Natural killer cell (primary cell): ENCODE measurements around the gene SIN3A. TPM values are rescaled to one million over a fixed set of nuclear protein-coding genes. Genes with fewer than 3 reads are reported as not detected.

ENCODE experiments used
- ATAC-seq, 3 donors: fragments of 150-1000 bp in 2 of 3; fragments of 200-7000 bp in 1 of 3; cut with Tn5 transposase; 1 replicate in 1 of 3; 2 replicates in 2 of 3; pipeline ENCODE4 v1.10.0; 2021; ENCODE audit warnings: mild to moderate bottlenecking in 2 of 3, moderate library complexity in 2 of 3
- DNase-seq, 2 donors: peaks; one replicate each; pipeline versions ENCODE4 v3.0.0 to v3.0.0-alpha.2; 2013 to 2021; ENCODE audit warnings: mixed read lengths in 1 of 2
- H3K27ac ChIP-seq: one replicate; pipeline ENCODE4 v1.5.1; 2013; ENCODE audit warnings: mild to moderate bottlenecking, low read length
- H3K27me3 ChIP-seq: one replicate; pipeline ENCODE4 v1.6.1; 2013; ENCODE audit warnings: low read length; ENCODE audit not compliant: control insufficient read depth, insufficient read depth
- H3K36me3 ChIP-seq: one replicate; pipeline ENCODE4 v1.6.1; 2013; ENCODE audit warnings: low read length; ENCODE audit not compliant: control insufficient read depth, insufficient read depth
- H3K4me1 ChIP-seq: one replicate; pipeline ENCODE4 v1.6.1; 2013; ENCODE audit warnings: low read length; ENCODE audit not compliant: control insufficient read depth, insufficient read depth
- H3K4me3 ChIP-seq: one replicate; pipeline ENCODE4 v1.5.1; 2013; ENCODE audit warnings: low read length
- H3K9me3 ChIP-seq: one replicate; pipeline ENCODE4 v1.6.1; 2013; ENCODE audit warnings: low read length; ENCODE audit not compliant: control insufficient read depth, insufficient read depth
- H3K27ac Mint-ChIP-seq, 2 donors: one replicate each; pipeline ENCODE4 v1.8.0; 2022; ENCODE audit warnings: mild to moderate bottlenecking in 2 of 2, mixed read lengths in 2 of 2, moderate library complexity in 1 of 2
- H3K27me3 Mint-ChIP-seq, 2 donors: one replicate each; pipeline ENCODE4 v1.8.0; 2022; ENCODE audit warnings: low read depth in 2 of 2, mixed read lengths in 2 of 2
- H3K36me3 Mint-ChIP-seq: one replicate; pipeline ENCODE4 v1.8.0; 2022; ENCODE audit warnings: mixed read lengths
- H3K4me1 Mint-ChIP-seq, 2 donors: one replicate each; pipeline ENCODE4 v1.8.0; 2022; ENCODE audit warnings: mixed read lengths in 2 of 2
- H3K4me3 Mint-ChIP-seq: one replicate; pipeline ENCODE4 v1.8.0; 2022; ENCODE audit warnings: mild to moderate bottlenecking, moderate library complexity, mixed read lengths
- H3K9me3 Mint-ChIP-seq, 2 donors: one replicate each; pipeline ENCODE4 v1.8.0; 2022; ENCODE audit warnings: mixed read lengths in 2 of 2
- WGBS: methylation state at CpG from one replicate; pipeline ENCODE4 v1.1.7; 2013; ENCODE audit warnings: missing lambda C conversion rate; ENCODE audit not compliant: insufficient coverage; 5-methylcytosine and 5-hydroxymethylcytosine counted together
- intact Hi-C: fragments of 100-400 bp; cut with micrococcal nuclease; formaldehyde crosslinking; loops from one replicate; pipeline ENCODE4 v1.14.2; 2022
- total RNA-seq, 4 donors: library from RNA; stranded (reverse); fragments of 120-200 nt in 1 of 4; gene quantifications; one replicate each; pipeline versions ENCODE4 v1.2.3 to v1.2.4, GENCODE V29; 2013 to 2022
- TF ChIP-seq, protein P1 (sequence below): fragments of 200-600 bp; IDR thresholded peaks from one replicate; pipeline ENCODE4 v1.8.0; 2022; ENCODE audit warnings: antibody characterized with exemption

The SIN3A gene
- total RNA-seq, 3 donors from 2014 or later (not counting 1 experiment from before 2014, with no cell fraction given), result 135 to 175 (median 137) TPM

DNA sequence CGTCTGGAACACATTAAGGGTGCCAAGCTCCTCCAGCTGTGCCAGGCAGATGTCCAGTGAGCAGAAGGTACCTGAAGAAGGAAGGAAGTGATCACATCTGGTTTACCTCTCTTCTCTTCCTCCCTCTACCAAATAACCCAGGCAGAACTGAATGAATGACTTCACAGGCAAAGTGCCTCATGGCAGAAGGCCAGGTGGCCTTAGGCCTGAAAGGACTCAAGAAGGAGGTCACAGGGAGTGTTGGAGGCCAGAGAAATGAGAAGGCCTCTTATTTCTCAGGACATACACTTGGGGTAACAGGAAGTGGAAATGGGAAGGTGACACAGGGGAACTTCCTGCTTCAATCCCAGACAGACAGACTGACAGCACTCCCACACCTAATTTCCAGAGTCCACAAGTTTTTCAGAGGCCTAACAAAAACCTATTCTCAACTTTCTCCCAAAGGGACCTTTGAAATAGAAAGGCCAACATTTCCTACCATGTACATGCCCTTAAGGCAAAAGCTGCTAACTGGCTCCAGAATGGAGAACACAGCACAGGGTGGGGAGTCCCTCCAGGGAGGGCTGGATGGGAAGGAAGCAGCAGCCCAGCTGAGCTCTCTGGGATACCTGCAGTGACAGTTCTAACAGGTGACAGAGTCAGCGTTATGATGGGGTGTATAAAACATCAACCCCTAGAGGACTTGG lies 17.6 kb upstream of the SIN3A start:
- no peak overlapping the region for H3K4me3 Mint-ChIP-seq
- WGBS, result 100% methylated on average over 2 of the region's 2 CpGs
- H3K27ac Mint-ChIP-seq, result no peak overlapping the region
- TF ChIP-seq, protein P1, sequence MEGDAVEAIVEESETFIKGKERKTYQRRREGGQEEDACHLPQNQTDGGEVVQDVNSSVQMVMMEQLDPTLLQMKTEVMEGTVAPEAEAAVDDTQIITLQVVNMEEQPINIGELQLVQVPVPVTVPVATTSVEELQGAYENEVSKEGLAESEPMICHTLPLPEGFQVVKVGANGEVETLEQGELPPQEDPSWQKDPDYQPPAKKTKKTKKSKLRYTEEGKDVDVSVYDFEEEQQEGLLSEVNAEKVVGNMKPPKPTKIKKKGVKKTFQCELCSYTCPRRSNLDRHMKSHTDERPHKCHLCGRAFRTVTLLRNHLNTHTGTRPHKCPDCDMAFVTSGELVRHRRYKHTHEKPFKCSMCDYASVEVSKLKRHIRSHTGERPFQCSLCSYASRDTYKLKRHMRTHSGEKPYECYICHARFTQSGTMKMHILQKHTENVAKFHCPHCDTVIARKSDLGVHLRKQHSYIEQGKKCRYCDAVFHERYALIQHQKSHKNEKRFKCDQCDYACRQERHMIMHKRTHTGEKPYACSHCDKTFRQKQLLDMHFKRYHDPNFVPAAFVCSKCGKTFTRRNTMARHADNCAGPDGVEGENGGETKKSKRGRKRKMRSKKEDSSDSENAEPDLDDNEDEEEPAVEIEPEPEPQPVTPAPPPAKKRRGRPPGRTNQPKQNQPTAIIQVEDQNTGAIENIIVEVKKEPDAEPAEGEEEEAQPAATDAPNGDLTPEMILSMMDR, result no peak
- intact Hi-C loops, result no loop called here
- no peaks in the 10 kb centered on the region for H3K9me3 Mint-ChIP-seq
- H3K27me3 Mint-ChIP-seq, result no peaks in the 10 kb centered on the region
- no peak overlapping the region for H3K4me3 ChIP-seq
- H3K4me1 Mint-ChIP-seq, result peaks cover 8 to 17% of the 10 kb centered on the region in 2 donors
- DNase-seq (no peak), ATAC-seq (no peak)
- H3K9me3 ChIP-seq, result no peaks in the 10 kb centered on the region
- no peaks in the 10 kb centered on the region for H3K27me3 ChIP-seq
- peaks cover 56% of the 10 kb centered on the region for H3K36me3 ChIP-seq
- peaks cover 22% of the 10 kb centered on the region for H3K36me3 Mint-ChIP-seq
- no peak overlapping the region for H3K27ac ChIP-seq
- no peaks in the 10 kb centered on the region for H3K4me1 ChIP-seq

DNA sequence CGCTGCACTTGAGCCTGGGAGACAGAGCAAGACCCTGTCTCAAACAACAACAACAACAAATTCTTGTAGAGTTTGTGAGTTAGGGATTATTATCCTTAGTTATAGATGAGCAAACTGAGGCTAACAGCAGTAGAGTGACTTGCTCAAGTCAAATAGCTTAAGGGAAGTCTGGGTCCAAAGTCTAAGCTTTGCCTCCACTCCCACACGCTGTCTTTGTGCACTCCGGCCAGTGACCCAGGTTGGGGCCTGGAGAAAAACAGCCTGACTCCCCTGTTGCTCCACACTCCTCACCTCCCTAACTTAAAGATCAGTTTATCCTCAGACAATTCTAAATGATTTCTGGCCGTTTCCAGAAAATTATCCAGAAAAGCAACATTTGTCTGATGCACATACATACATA lies 9.2 kb upstream of the SIN3A start:
- Mint-ChIP-seq H3K36me3 (peaks cover 2% of the 10 kb centered on the region), H3K9me3 (no peaks in the 10 kb centered on the region), H3K4me3 (no peak overlapping the region), H3K27ac (no peak overlapping the region), H3K4me1 (peaks cover 12 to 22% of the 10 kb centered on the region in 2 donors), H3K27me3 (no peaks in the 10 kb centered on the region)
- no peak overlapping the region for H3K27ac ChIP-seq
- H3K9me3 ChIP-seq, result no peaks in the 10 kb centered on the region
- no peaks in the 10 kb centered on the region for H3K27me3 ChIP-seq
- TF ChIP-seq, protein P1, result no peak
- H3K4me1 ChIP-seq, result peaks cover 8% of the 10 kb centered on the region
- 97% methylated on average over 3 of the region's 4 CpGs for WGBS
- no peak overlapping the region for H3K4me3 ChIP-seq
- no peaks in the 10 kb centered on the region for H3K36me3 ChIP-seq
- intact Hi-C loops, result no loop called here
- ATAC-seq, result no peak
- DNase-seq, result no peak

DNA sequence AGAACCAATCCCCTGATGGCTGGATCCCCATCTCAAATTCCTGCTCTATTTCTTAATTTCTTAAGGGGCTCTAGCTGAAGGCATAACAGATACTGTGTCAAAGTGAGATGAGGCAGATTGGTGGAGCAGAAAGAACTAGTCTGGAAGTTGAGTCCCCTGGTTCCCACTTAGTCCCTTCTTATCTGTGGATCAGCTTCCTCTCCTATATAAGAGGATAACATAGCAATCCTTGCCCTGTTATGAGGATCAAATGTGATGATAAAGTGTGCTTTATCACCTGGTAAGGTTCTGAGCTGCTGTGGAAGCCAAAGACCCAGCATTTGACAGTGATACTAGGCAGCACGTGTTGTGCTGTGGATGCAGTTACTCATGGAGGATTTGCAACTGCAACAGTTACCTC lies 8.1 kb upstream of the SIN3A start:
- Mint-ChIP-seq H3K27ac (no peak overlapping the region), H3K9me3 (no peaks in the 10 kb centered on the region), H3K27me3 (no peaks in the 10 kb centered on the region), H3K36me3 (no peaks in the 10 kb centered on the region), H3K4me3 (no peak overlapping the region), H3K4me1 (peaks cover 7 to 15% of the 10 kb centered on the region in 2 donors)
- no peak for ATAC-seq
- DNase-seq, result no peak
- Histone ChIP-seq H3K36me3 (no peaks in the 10 kb centered on the region), H3K27ac (no peak overlapping the region), H3K27me3 (no peaks in the 10 kb centered on the region), H3K4me3 (no peak overlapping the region), H3K4me1 (peaks cover 8% of the 10 kb centered on the region), H3K9me3 (no peaks in the 10 kb centered on the region)
- TF ChIP-seq, protein P1, result no peak
- WGBS, result 94% methylated on average over 1 of the region's 1 CpG
- intact Hi-C loops, result loop anchor here (10.0 kb wide), 2 partner anchors 675 to 845 kb away; partner anchors contain the start of genes CLK3 and CSK

DNA sequence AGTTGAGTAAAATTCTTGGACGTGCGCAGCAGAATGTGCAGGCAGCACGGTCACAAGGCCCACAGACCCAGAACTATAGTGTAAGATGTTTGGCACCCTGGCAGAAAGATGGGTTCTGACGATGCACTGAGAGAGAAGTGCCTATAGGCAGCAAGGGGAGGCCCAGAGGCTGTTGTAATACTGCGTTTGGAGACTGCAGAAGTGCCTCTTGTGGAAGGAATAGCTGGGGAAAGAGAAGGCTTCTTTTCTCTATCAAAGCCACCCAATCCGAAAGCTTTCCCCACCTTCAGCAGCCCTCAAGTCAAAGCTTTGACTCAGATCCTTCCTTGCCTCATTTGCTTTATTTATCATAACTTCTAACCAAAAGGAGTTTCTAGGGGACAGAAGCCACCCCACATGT lies 5.2 kb upstream of the SIN3A start:
- Mint-ChIP-seq H3K4me3 (peak overlapping the region; percentile 92), H3K4me1 (peaks cover 29 to 32% of the 10 kb centered on the region in 2 donors), H3K27ac (peak overlapping the region; percentile 98 to 99), H3K27me3 (no peaks in the 10 kb centered on the region), H3K36me3 (no peaks in the 10 kb centered on the region), H3K9me3 (no peaks in the 10 kb centered on the region)
- TF ChIP-seq, protein P1, result no peak
- intact Hi-C loops, result loop anchor here (10.0 kb wide), 2 partner anchors 672 to 842 kb away; partner anchors contain the start of genes CLK3 and CSK
- no peak for ATAC-seq
- no peaks in the 10 kb centered on the region for H3K9me3 ChIP-seq
- no peaks in the 10 kb centered on the region for H3K27me3 ChIP-seq
- peaks cover 26% of the 10 kb centered on the region for H3K4me1 ChIP-seq
- H3K4me3 ChIP-seq, result no peak overlapping the region
- no peaks in the 10 kb centered on the region for H3K36me3 ChIP-seq
- H3K27ac ChIP-seq, result no peak overlapping the region
- no peak for DNase-seq
- 79% methylated on average over 6 of the region's 6 CpGs for WGBS
